HepG2 (cell line): ENCODE measurements around the gene DNASE2. TPM values are rescaled to one million over a fixed set of nuclear protein-coding genes. Genes with fewer than 3 reads are reported as not detected.

ENCODE experiments used
- ATAC-seq: fragments of 200-7000 bp; cut with Tn5 transposase; 3 replicates; pipeline ENCODE4 v1.9.1; 2020; ENCODE audit warnings: mild to moderate bottlenecking, moderate library complexity
- BruUV-seq: library from RNA; stranded (reverse); fragments of 400-500 nt; replicated peaks from 2 replicates; lab custom pipeline; 2021; lab: Mats Ljungman, UMichigan
- CTCF ChIA-PET: fragments of 300-600 bp; formaldehyde crosslinking; extraction: SDS; loops from one replicate; lab custom pipeline; 2021; ENCODE audit warnings: low total read pairs, inconsistent platforms, low intra/inter-chr PET ratio; lab: Yijun Ruan, JAX
- POLR2A ChIA-PET: fragments of 350-600 bp; sonication (Branson Sonifier 250); formaldehyde crosslinking; loops from one replicate; lab custom pipeline; 2020; ENCODE audit warnings: antibody characterized with exemption, inconsistent platforms; lab: Yijun Ruan, JAX
- DNase-seq: peaks from one replicate; pipeline ENCODE4 v3.0.0-alpha.2; 2015; ENCODE audit warnings: low spot score
- FAIRE-seq: peaks from 3 replicates; lab custom pipeline; 2011; peaks lifted over from hg19 to GRCh38; lab: Jason Lieb, UNC
- H2AFZ ChIP-seq: one replicate; pipeline ENCODE4 v1.6.1; 2011; ENCODE audit warnings: low read length, inconsistent platforms
- H3K27ac ChIP-seq: fragments of 300-600 bp; 3 replicates; pipeline ENCODE4 v1.8.0; 2011; ENCODE audit warnings: mixed run types, mild to moderate bottlenecking, mixed read lengths, low read length, inconsistent platforms; ENCODE audit not compliant: insufficient read depth; ENCODE audit errors: extremely low read length
- H3K27me3 ChIP-seq, 2 experiments: fragments of 200-600 bp in 1 of 2; 2 replicates in 1 of 2; 3 replicates in 1 of 2; pipeline versions ENCODE4 v1.6.0 to v1.8.0; 2011; ENCODE audit warnings: low read length in 2 of 2, mild to moderate bottlenecking in 2 of 2, moderate library complexity in 2 of 2, inconsistent platforms in 1 of 2; ENCODE audit not compliant: insufficient read depth in 2 of 2, control insufficient read depth in 1 of 2
- H3K36me3 ChIP-seq, 2 experiments: fragments of 200-600 bp in 1 of 2; replicated peaks in 1 of 2; 2 replicates in 1 of 2; 3 replicates in 1 of 2; pipeline versions ENCODE4 v1.5.1 to v1.8.0; 2011; ENCODE audit warnings: low read length in 2 of 2, inconsistent platforms in 1 of 2; ENCODE audit not compliant: insufficient read depth in 2 of 2, control insufficient read depth in 1 of 2
- H3K4me1 ChIP-seq: 2 replicates; pipeline ENCODE4 v1.5.1; 2012; ENCODE audit warnings: low read length, inconsistent platforms; ENCODE audit not compliant: insufficient read depth
- H3K4me2 ChIP-seq: 2 replicates; pipeline ENCODE4 v1.6.0; 2011; ENCODE audit warnings: low read depth, low read length, inconsistent platforms
- H3K4me3 ChIP-seq, 3 experiments: fragments of 200-600 bp in 1 of 3; sonication (generic), shearing (Covaris generic) in 1 of 3; replicated peaks in 1 of 3; 2 replicates each; pipeline ENCODE4 v1.5.1; 2011 to 2016; ENCODE audit warnings: low read length in 3 of 3, inconsistent platforms in 2 of 3, low read depth in 2 of 3, mild to moderate bottlenecking in 2 of 3, control low read depth in 1 of 3, mixed read lengths in 1 of 3; ENCODE audit not compliant: insufficient read depth in 1 of 3
- H3K79me2 ChIP-seq: one replicate; pipeline ENCODE4 v1.6.1; 2011; ENCODE audit warnings: low read length, inconsistent platforms; ENCODE audit not compliant: insufficient read depth
- H3K9ac ChIP-seq: 2 replicates; pipeline ENCODE4 v1.6.0; 2011; ENCODE audit warnings: mild to moderate bottlenecking, low read depth, low read length, inconsistent platforms; ENCODE audit not compliant: insufficient read depth
- H3K9me3 ChIP-seq: 2 replicates; pipeline ENCODE4 v1.5.1; 2012; ENCODE audit warnings: mild to moderate bottlenecking, low read length
- H4K20me1 ChIP-seq: 2 replicates; pipeline ENCODE4 v1.6.0; 2011; ENCODE audit warnings: inconsistent platforms, mild to moderate bottlenecking, low read length, moderate library complexity; ENCODE audit not compliant: insufficient read depth
- ELF1 ChIP-seq: sonication (generic); formaldehyde crosslinking; IDR thresholded peaks from 2 replicates; pipeline ENCODE4 v1.4.0; 2020; ENCODE audit warnings: missing genetic modification reagents
- SATB2 ChIP-seq: sonication (generic); formaldehyde crosslinking; IDR thresholded peaks from 2 replicates; pipeline ENCODE4 v1.5.0; 2020; ENCODE audit warnings: missing genetic modification reagents
- TRAFD1 ChIP-seq: sonication (generic); formaldehyde crosslinking; IDR thresholded peaks from 2 replicates; pipeline ENCODE4 v1.5.1; 2020; ENCODE audit warnings: missing genetic modification reagents, mild to moderate bottlenecking, borderline replicate concordance
- ZMYM3 ChIP-seq: sonication (generic); formaldehyde crosslinking; IDR thresholded peaks from 2 replicates; pipeline ENCODE4 v1.5.1; 2020; ENCODE audit warnings: mild to moderate bottlenecking, missing genetic modification reagents
- ZNF512B ChIP-seq: sonication (generic); formaldehyde crosslinking; IDR thresholded peaks from 2 replicates; pipeline ENCODE4 v1.5.1; 2020; ENCODE audit warnings: missing genetic modification reagents, mild to moderate bottlenecking, borderline replicate concordance
- ZNF550 ChIP-seq: sonication (generic); formaldehyde crosslinking; IDR thresholded peaks from 2 replicates; pipeline ENCODE4 v1.4.0; 2020; ENCODE audit warnings: mild to moderate bottlenecking, missing genetic modification reagents, borderline replicate concordance
- ZNF569 ChIP-seq: sonication (generic); formaldehyde crosslinking; IDR thresholded peaks from 2 replicates; pipeline ENCODE4 v1.5.0; 2020; ENCODE audit warnings: mild to moderate bottlenecking, missing genetic modification reagents, moderate library complexity, borderline replicate concordance
- ZNF614 ChIP-seq: IDR thresholded peaks from 2 replicates; pipeline ENCODE4 v1.6.1; 2018; ENCODE audit warnings: missing biosample characterization, missing genetic modification reagents, inconsistent platforms, borderline replicate concordance
- WGBS: methylation state at CpG from one replicate; pipeline ENCODE4 v1.1.6; 2017; ENCODE audit warnings: low lambda C conversion rate; 5-methylcytosine and 5-hydroxymethylcytosine counted together
- in situ Hi-C: cut with HindIII; loops from 2 replicates; pipeline ENCODE4 v1.10.0; 2017; ENCODE audit warnings: low pct_unique_long_range_greater_than_20kb; ENCODE audit not compliant: extremely low pct_ligation_motif_present
- intact Hi-C: fragments of 100-400 bp; cut with micrococcal nuclease; formaldehyde crosslinking; loops from one replicate; pipeline ENCODE4 v1.10.0; 2022; ENCODE audit not compliant: unreplicated experiment
- polyA plus RNA-seq, 8 experiments: library from polyadenylated mRNA; depleted of rRNA in 3 of 8; stranded (reverse) in 7 of 8; unstranded in 1 of 8; fragments of >200 nt; fragmentation: Illumina TruSeq in 4 of 8; extraction: Trizol in 4 of 8; gene quantifications; 2 replicates each; pipeline versions ENCODE4 v1.2.1 to v1.2.3, GENCODE V29; 2011 to 2016; ENCODE audit warnings: low read depth in 4 of 8, missing spikeins in 1 of 8, mixed read lengths in 1 of 8; ENCODE audit not compliant: insufficient read depth in 1 of 8
- total RNA-seq, 5 experiments: library from RNA; depleted of rRNA; stranded (reverse); fragments of >200 nt; fragmentation: Illumina TruSeq; extraction: Trizol; gene quantifications; 2 replicates each; pipeline ENCODE4 v1.2.3, GENCODE V29; 2016; ENCODE audit warnings: low read depth in 1 of 5
- TF ChIP-seq, protein P1 (sequence below): sonication (generic); formaldehyde crosslinking; IDR thresholded peaks from 2 replicates; pipeline ENCODE4 v1.4.0; 2020; ENCODE audit warnings: missing genetic modification reagents
- TF ChIP-seq, protein P2 (sequence below): sonication (generic); formaldehyde crosslinking; conservative IDR thresholded peaks from 2 replicates; pipeline ENCODE4 v1.4.0; 2020; ENCODE audit warnings: mild to moderate bottlenecking, missing genetic modification reagents, moderate library complexity

The DNASE2 gene
- total and polyA plus RNA-seq, 2 of the 13 experiments (the other 11 are each of a cell fraction or from before 2014, with no cell fraction given), result 7.5 to 16.2 TPM

- Histone ChIP-seq H3K4me2 (peak overlapping the region; percentile 81), H3K4me3 (peak overlapping the region in 2 of 3 experiments; percentile 55 to 63; a peak in 3 of 6 replicates), H3K9me3 (no peaks in the 10 kb centered on the region), H3K27me3 (no peaks in the 10 kb centered on the region), H3K4me1 (peaks cover 30% of the 10 kb centered on the region), H2AFZ (no peak overlapping the region), H3K27ac (peak overlapping the region; percentile 65), H3K36me3 (no peaks in the 10 kb centered on the region), H3K79me2 (no peaks in the 10 kb centered on the region), H3K9ac (peak overlapping the region; percentile 61; the same call in 1 of the 2 replicates), H4K20me1 (no peaks in the 10 kb centered on the region)
- in situ Hi-C loops (no loop called here), intact Hi-C loops (no loop called here)
- peak; percentile 47 for ATAC-seq
- DNase-seq, result peak; percentile 49
- no peak for FAIRE-seq
- BruUV-seq, result no TSS peak
- CTCF ChIA-PET, result no interaction called here
- WGBS, result 44% methylated on average over 12 of the region's 12 CpGs
- POLR2A ChIA-PET, result interaction anchor here (1.0 to 4.2 kb wide), 9 partner anchors 7 to 249 kb away, joined by 3 to 40 read pairs (median 6); partner anchors contain the start of genes FARSA and GCDH
- TF ChIP-seq SATB2 (CRISPR knock-in tag), result no peak
- TF ChIP-seq ZNF512B (CRISPR knock-in tag), result no peak
- peak; percentile 63 for TF ChIP-seq ELF1 (CRISPR knock-in tag)
- TF ChIP-seq ZNF550 (CRISPR knock-in tag), result no peak
- TF ChIP-seq, protein P1, sequence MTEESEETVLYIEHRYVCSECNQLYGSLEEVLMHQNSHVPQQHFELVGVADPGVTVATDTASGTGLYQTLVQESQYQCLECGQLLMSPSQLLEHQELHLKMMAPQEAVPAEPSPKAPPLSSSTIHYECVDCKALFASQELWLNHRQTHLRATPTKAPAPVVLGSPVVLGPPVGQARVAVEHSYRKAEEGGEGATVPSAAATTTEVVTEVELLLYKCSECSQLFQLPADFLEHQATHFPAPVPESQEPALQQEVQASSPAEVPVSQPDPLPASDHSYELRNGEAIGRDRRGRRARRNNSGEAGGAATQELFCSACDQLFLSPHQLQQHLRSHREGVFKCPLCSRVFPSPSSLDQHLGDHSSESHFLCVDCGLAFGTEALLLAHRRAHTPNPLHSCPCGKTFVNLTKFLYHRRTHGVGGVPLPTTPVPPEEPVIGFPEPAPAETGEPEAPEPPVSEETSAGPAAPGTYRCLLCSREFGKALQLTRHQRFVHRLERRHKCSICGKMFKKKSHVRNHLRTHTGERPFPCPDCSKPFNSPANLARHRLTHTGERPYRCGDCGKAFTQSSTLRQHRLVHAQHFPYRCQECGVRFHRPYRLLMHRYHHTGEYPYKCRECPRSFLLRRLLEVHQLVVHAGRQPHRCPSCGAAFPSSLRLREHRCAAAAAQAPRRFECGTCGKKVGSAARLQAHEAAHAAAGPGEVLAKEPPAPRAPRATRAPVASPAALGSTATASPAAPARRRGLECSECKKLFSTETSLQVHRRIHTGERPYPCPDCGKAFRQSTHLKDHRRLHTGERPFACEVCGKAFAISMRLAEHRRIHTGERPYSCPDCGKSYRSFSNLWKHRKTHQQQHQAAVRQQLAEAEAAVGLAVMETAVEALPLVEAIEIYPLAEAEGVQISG (CRISPR knock-in tag), result 0 out of 2 replicates have a peak, but pooled peaks have one; percentile 17
- TF ChIP-seq ZNF569, result no peak
- TF ChIP-seq, protein P2, sequence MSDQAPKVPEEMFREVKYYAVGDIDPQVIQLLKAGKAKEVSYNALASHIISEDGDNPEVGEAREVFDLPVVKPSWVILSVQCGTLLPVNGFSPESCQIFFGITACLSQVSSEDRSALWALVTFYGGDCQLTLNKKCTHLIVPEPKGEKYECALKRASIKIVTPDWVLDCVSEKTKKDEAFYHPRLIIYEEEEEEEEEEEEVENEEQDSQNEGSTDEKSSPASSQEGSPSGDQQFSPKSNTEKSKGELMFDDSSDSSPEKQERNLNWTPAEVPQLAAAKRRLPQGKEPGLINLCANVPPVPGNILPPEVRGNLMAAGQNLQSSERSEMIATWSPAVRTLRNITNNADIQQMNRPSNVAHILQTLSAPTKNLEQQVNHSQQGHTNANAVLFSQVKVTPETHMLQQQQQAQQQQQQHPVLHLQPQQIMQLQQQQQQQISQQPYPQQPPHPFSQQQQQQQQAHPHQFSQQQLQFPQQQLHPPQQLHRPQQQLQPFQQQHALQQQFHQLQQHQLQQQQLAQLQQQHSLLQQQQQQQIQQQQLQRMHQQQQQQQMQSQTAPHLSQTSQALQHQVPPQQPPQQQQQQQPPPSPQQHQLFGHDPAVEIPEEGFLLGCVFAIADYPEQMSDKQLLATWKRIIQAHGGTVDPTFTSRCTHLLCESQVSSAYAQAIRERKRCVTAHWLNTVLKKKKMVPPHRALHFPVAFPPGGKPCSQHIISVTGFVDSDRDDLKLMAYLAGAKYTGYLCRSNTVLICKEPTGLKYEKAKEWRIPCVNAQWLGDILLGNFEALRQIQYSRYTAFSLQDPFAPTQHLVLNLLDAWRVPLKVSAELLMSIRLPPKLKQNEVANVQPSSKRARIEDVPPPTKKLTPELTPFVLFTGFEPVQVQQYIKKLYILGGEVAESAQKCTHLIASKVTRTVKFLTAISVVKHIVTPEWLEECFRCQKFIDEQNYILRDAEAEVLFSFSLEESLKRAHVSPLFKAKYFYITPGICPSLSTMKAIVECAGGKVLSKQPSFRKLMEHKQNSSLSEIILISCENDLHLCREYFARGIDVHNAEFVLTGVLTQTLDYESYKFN, result 0 out of 2 replicates have a peak, but pooled peaks have one; percentile 45
- no peak for TF ChIP-seq ZMYM3
- no peak for TF ChIP-seq TRAFD1 (CRISPR knock-in tag)
- peak; percentile 26; the same call in 1 of the 2 replicates for TF ChIP-seq ZNF614
These were observed 32.8 kb upstream of the DNASE2 start for GRCh38 chr19:12913851-12914690.
